Right atrium auricular region (tissue), 2 donors: Measurements from ENCODE around the gene ANKH. TPM values are rescaled to one million over a fixed set of nuclear protein-coding genes. Genes with fewer than 3 reads are reported as not detected.
A peak's percentile ranks its signal among the peaks of the same experiment; 100 is the strongest.

Experiments used
- DNase-seq: peaks from one replicate; pipeline ENCODE4 v3.0.0-alpha.2; 2019; ENCODE audit warnings: low spot score
- H3K27ac ChIP-seq, 2 donors: fragments of 200-600 bp; sonication (generic); 1 replicate in 1 of 2; 2 replicates in 1 of 2; pipeline ENCODE4 v1.5.1; 2016 to 2019
- H3K27me3 ChIP-seq, 2 donors: fragments of 200-600 bp; sonication (generic); one replicate each; pipeline versions ENCODE4 v1.5.1 to v1.6.0; 2017 to 2019
- H3K36me3 ChIP-seq: fragments of 200-600 bp; sonication (generic); one replicate; pipeline ENCODE4 v1.5.1; 2016
- H3K4me1 ChIP-seq, 2 donors: fragments of 200-600 bp; sonication (generic); one replicate each; pipeline versions ENCODE4 v1.5.1 to v1.6.0; 2017 to 2019
- H3K4me3 ChIP-seq, 2 donors: fragments of 200-600 bp; sonication (generic); 1 replicate in 1 of 2; 2 replicates in 1 of 2; pipeline ENCODE4 v1.5.1; 2017 to 2019; ENCODE audit warnings: mild to moderate bottlenecking in 1 of 2, moderate library complexity in 1 of 2
- H3K9me3 ChIP-seq, 2 donors: fragments of 200-600 bp; sonication (generic); one replicate each; pipeline ENCODE4 v1.5.1; 2019
- CTCF ChIP-seq, 2 donors: fragments of 200-600 bp; sonication (generic); IDR thresholded peaks; one replicate each; pipeline ENCODE4 v1.5.1; 2019; ENCODE audit warnings: antibody characterized with exemption in 2 of 2
- total RNA-seq, 2 donors: library from RNA; depleted of rRNA; stranded (reverse); fragments of >200 nt; gene quantifications; one replicate each; pipeline ENCODE4 v1.1.0, GENCODE V29; 2016

Gene ANKH
- total RNA-seq, 2 donors from 2014 or later: 52.3 to 80.4 TPM

GRCh38 chr5:14810282-14810681, 61.3 kb downstream of the ANKH start:
- DNase-seq: no peak
- no peak overlapping the region for H3K4me3 ChIP-seq
- no peaks in the 10 kb centered on the region for H3K27me3 ChIP-seq
- H3K4me1 ChIP-seq: peaks cover 0 to 34% of the 10 kb centered on the region in 2 donors
- H3K9me3 ChIP-seq: no peaks in the 10 kb centered on the region
- H3K36me3 ChIP-seq: no peaks in the 10 kb centered on the region
- peak overlapping the region; percentile 25 to 44 for H3K27ac ChIP-seq
- no peak for TF ChIP-seq CTCF (IDR thresholded peaks at IDR 0.05)

- peak overlapping the region; percentile 25 to 44 for H3K27ac ChIP-seq
- H3K4me3 ChIP-seq: no peak overlapping the region
These were observed 62.0 kb downstream of the ANKH start for GRCh38 chr5:14809369-14810155.

GRCh38 chr5:14807471-14807870, 64.1 kb downstream of the ANKH start:
- no peaks in the 10 kb centered on the region for H3K27me3 ChIP-seq
- no peak for TF ChIP-seq CTCF (IDR thresholded peaks at IDR 0.05)
- peak overlapping the region; percentile 50 to 53 for H3K27ac ChIP-seq
- DNase-seq: no peak
- peaks cover 0 to 33% of the 10 kb centered on the region in 2 donors for H3K4me1 ChIP-seq
- H3K4me3 ChIP-seq: no peak overlapping the region
- no peaks in the 10 kb centered on the region for H3K9me3 ChIP-seq
- H3K36me3 ChIP-seq: no peaks in the 10 kb centered on the region

More at GRCh38 chr5:14809369-14810155, 62.0 kb downstream of the ANKH start:
- Histone ChIP-seq H3K27me3 (no peaks in the 10 kb centered on the region), H3K36me3 (no peaks in the 10 kb centered on the region), H3K4me1 (peaks cover 0 to 34% of the 10 kb centered on the region in 2 donors), H3K9me3 (no peaks in the 10 kb centered on the region)
- peak; percentile 82 for DNase-seq
- no peak for TF ChIP-seq CTCF (IDR thresholded peaks at IDR 0.05)

- H3K36me3 ChIP-seq: no peaks in the 10 kb centered on the region
- H3K4me3 ChIP-seq: no peak overlapping the region
- TF ChIP-seq CTCF (IDR thresholded peaks at IDR 0.05): no peak
- no peaks in the 10 kb centered on the region for H3K27me3 ChIP-seq
- peak; percentile 80 for DNase-seq
- H3K4me1 ChIP-seq: peaks cover 0 to 34% of the 10 kb centered on the region in 2 donors
- H3K27ac ChIP-seq: peak overlapping the region; percentile 50 to 53
- no peaks in the 10 kb centered on the region for H3K9me3 ChIP-seq
These were observed 65.1 kb downstream of the ANKH start for GRCh38 chr5:14806456-14806855.

GRCh38 chr5:14802541-14802940, 69.0 kb downstream of the ANKH start:
- no peaks in the 10 kb centered on the region for H3K9me3 ChIP-seq
- peaks cover 0 to 25% of the 10 kb centered on the region in 2 donors for H3K4me1 ChIP-seq
- no peaks in the 10 kb centered on the region for H3K27me3 ChIP-seq
- no peak overlapping the region for H3K4me3 ChIP-seq
- DNase-seq: no peak
- TF ChIP-seq CTCF (IDR thresholded peaks at IDR 0.05): no peak
- no peak overlapping the region for H3K27ac ChIP-seq
- H3K36me3 ChIP-seq: no peaks in the 10 kb centered on the region
